Natural killer cell (primary cell): ENCODE data around the gene ALK. TPM values are rescaled to one million over a fixed set of nuclear protein-coding genes. Genes with fewer than 3 reads are reported as not detected.

ENCODE experiments used
- ATAC-seq, 3 donors: fragments of 150-1000 bp in 2 of 3; fragments of 200-7000 bp in 1 of 3; cut with Tn5 transposase; 1 replicate in 1 of 3; 2 replicates in 2 of 3; pipeline ENCODE4 v1.10.0; 2021; ENCODE audit warnings: mild to moderate bottlenecking in 2 of 3, moderate library complexity in 2 of 3
- DNase-seq, 2 donors: peaks; one replicate each; pipeline versions ENCODE4 v3.0.0 to v3.0.0-alpha.2; 2013 to 2021; ENCODE audit warnings: mixed read lengths in 1 of 2
- H3K27ac ChIP-seq: one replicate; pipeline ENCODE4 v1.5.1; 2013; ENCODE audit warnings: mild to moderate bottlenecking, low read length
- H3K27me3 ChIP-seq: one replicate; pipeline ENCODE4 v1.6.1; 2013; ENCODE audit warnings: low read length; ENCODE audit not compliant: control insufficient read depth, insufficient read depth
- H3K36me3 ChIP-seq: one replicate; pipeline ENCODE4 v1.6.1; 2013; ENCODE audit warnings: low read length; ENCODE audit not compliant: control insufficient read depth, insufficient read depth
- H3K4me1 ChIP-seq: one replicate; pipeline ENCODE4 v1.6.1; 2013; ENCODE audit warnings: low read length; ENCODE audit not compliant: control insufficient read depth, insufficient read depth
- H3K4me3 ChIP-seq: one replicate; pipeline ENCODE4 v1.5.1; 2013; ENCODE audit warnings: low read length
- H3K9me3 ChIP-seq: one replicate; pipeline ENCODE4 v1.6.1; 2013; ENCODE audit warnings: low read length; ENCODE audit not compliant: control insufficient read depth, insufficient read depth
- H3K27ac Mint-ChIP-seq, 2 donors: one replicate each; pipeline ENCODE4 v1.8.0; 2022; ENCODE audit warnings: mild to moderate bottlenecking in 2 of 2, mixed read lengths in 2 of 2, moderate library complexity in 1 of 2
- H3K27me3 Mint-ChIP-seq, 2 donors: one replicate each; pipeline ENCODE4 v1.8.0; 2022; ENCODE audit warnings: low read depth in 2 of 2, mixed read lengths in 2 of 2
- H3K36me3 Mint-ChIP-seq: one replicate; pipeline ENCODE4 v1.8.0; 2022; ENCODE audit warnings: mixed read lengths
- H3K4me1 Mint-ChIP-seq, 2 donors: one replicate each; pipeline ENCODE4 v1.8.0; 2022; ENCODE audit warnings: mixed read lengths in 2 of 2
- H3K4me3 Mint-ChIP-seq: one replicate; pipeline ENCODE4 v1.8.0; 2022; ENCODE audit warnings: mild to moderate bottlenecking, moderate library complexity, mixed read lengths
- H3K9me3 Mint-ChIP-seq, 2 donors: one replicate each; pipeline ENCODE4 v1.8.0; 2022; ENCODE audit warnings: mixed read lengths in 2 of 2
- CTCF ChIP-seq: fragments of 200-600 bp; IDR thresholded peaks from one replicate; pipeline ENCODE4 v1.8.0; 2022; ENCODE audit warnings: antibody characterized with exemption
- WGBS: methylation state at CpG from one replicate; pipeline ENCODE4 v1.1.7; 2013; ENCODE audit warnings: missing lambda C conversion rate; ENCODE audit not compliant: insufficient coverage; 5-methylcytosine and 5-hydroxymethylcytosine counted together
- intact Hi-C: fragments of 100-400 bp; cut with micrococcal nuclease; formaldehyde crosslinking; loops from one replicate; pipeline ENCODE4 v1.14.2; 2022
- total RNA-seq, 4 donors: library from RNA; stranded (reverse); fragments of 120-200 nt in 1 of 4; gene quantifications; one replicate each; pipeline versions ENCODE4 v1.2.3 to v1.2.4, GENCODE V29; 2013 to 2022

Gene ALK
- total RNA-seq, 3 donors from 2014 or later (not counting 1 experiment from before 2014, with no cell fraction given), result not detected

GRCh38 chr2:29223257-29223656 is 698.1 kb downstream of the ALK start:
- H3K4me3 Mint-ChIP-seq, result no peak overlapping the region
- no peaks in the 10 kb centered on the region for H3K36me3 ChIP-seq
- ATAC-seq (no peak), DNase-seq (no peak)
- intact Hi-C loops, result no loop called here
- H3K9me3 ChIP-seq, result no peaks in the 10 kb centered on the region
- 95% methylated on average over 11 of the region's 11 CpGs for WGBS
- no peaks in the 10 kb centered on the region for H3K36me3 Mint-ChIP-seq
- TF ChIP-seq CTCF, result no peak
- no peak overlapping the region for H3K27ac Mint-ChIP-seq
- H3K9me3 Mint-ChIP-seq, result no peaks in the 10 kb centered on the region
- H3K27me3 Mint-ChIP-seq, result no peaks in the 10 kb centered on the region
- H3K27ac ChIP-seq, result no peak overlapping the region
- H3K4me1 ChIP-seq, result no peaks in the 10 kb centered on the region
- no peaks in the 10 kb centered on the region for H3K4me1 Mint-ChIP-seq
- no peaks in the 10 kb centered on the region for H3K27me3 ChIP-seq
- no peak overlapping the region for H3K4me3 ChIP-seq

- ATAC-seq, result no peak
- H3K4me3 Mint-ChIP-seq, result no peak overlapping the region
- no peaks in the 10 kb centered on the region for H3K27me3 Mint-ChIP-seq
- intact Hi-C loops, result no loop called here
- no peak overlapping the region for H3K4me3 ChIP-seq
- H3K4me1 Mint-ChIP-seq, result no peaks in the 10 kb centered on the region
- 85% methylated on average over 10 of the region's 11 CpGs for WGBS
- H3K27me3 ChIP-seq, result no peaks in the 10 kb centered on the region
- H3K36me3 Mint-ChIP-seq, result no peaks in the 10 kb centered on the region
- H3K27ac Mint-ChIP-seq, result no peak overlapping the region
- H3K36me3 ChIP-seq, result no peaks in the 10 kb centered on the region
- H3K4me1 ChIP-seq, result no peaks in the 10 kb centered on the region
- DNase-seq, result no peak
- TF ChIP-seq CTCF, result no peak
- no peak overlapping the region for H3K27ac ChIP-seq
- no peaks in the 10 kb centered on the region for H3K9me3 Mint-ChIP-seq
- no peaks in the 10 kb centered on the region for H3K9me3 ChIP-seq
These were observed 698.8 kb downstream of the ALK start for GRCh38 chr2:29222381-29223179.

GRCh38 chr2:29220506-29221270 is 700.7 kb downstream of the ALK start:
- H3K27me3 Mint-ChIP-seq, result no peaks in the 10 kb centered on the region
- no peaks in the 10 kb centered on the region for H3K36me3 Mint-ChIP-seq
- H3K9me3 ChIP-seq, result no peaks in the 10 kb centered on the region
- no peaks in the 10 kb centered on the region for H3K9me3 Mint-ChIP-seq
- no peak for TF ChIP-seq CTCF
- no peak for DNase-seq
- H3K4me3 Mint-ChIP-seq, result no peak overlapping the region
- H3K27ac Mint-ChIP-seq, result no peak overlapping the region
- 92% methylated on average over 12 of the region's 12 CpGs for WGBS
- no peak overlapping the region for H3K4me3 ChIP-seq
- no peaks in the 10 kb centered on the region for H3K36me3 ChIP-seq
- H3K27ac ChIP-seq, result no peak overlapping the region
- no peak for ATAC-seq
- intact Hi-C loops, result no loop called here
- H3K4me1 ChIP-seq, result no peaks in the 10 kb centered on the region
- H3K27me3 ChIP-seq, result no peaks in the 10 kb centered on the region
- H3K4me1 Mint-ChIP-seq, result no peaks in the 10 kb centered on the region
